ENCODE data around the gene BICDL1.

- TF ChIP-seq, protein P1, sequence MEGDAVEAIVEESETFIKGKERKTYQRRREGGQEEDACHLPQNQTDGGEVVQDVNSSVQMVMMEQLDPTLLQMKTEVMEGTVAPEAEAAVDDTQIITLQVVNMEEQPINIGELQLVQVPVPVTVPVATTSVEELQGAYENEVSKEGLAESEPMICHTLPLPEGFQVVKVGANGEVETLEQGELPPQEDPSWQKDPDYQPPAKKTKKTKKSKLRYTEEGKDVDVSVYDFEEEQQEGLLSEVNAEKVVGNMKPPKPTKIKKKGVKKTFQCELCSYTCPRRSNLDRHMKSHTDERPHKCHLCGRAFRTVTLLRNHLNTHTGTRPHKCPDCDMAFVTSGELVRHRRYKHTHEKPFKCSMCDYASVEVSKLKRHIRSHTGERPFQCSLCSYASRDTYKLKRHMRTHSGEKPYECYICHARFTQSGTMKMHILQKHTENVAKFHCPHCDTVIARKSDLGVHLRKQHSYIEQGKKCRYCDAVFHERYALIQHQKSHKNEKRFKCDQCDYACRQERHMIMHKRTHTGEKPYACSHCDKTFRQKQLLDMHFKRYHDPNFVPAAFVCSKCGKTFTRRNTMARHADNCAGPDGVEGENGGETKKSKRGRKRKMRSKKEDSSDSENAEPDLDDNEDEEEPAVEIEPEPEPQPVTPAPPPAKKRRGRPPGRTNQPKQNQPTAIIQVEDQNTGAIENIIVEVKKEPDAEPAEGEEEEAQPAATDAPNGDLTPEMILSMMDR (conservative IDR thresholded peaks at IDR 0.05; ENCODE audit: low read depth, low read length) = no peak
- no peak for TF ChIP-seq EZH2 (IDR thresholded peaks at IDR 0.05; ENCODE audit: low read length, unreplicated experiment)
Observed at GRCh38 chr12:120132863-120133385, 143.9 kb downstream of the BICDL1 start.

All from PC-3 (cell line).